ENCODE results near the gene CMIP. TPM values are rescaled to one million over a fixed set of nuclear protein-coding genes. Genes with fewer than 3 reads are reported as not detected.

CMIP gene
- polyA plus RNA-seq, 3 donors = 0.85 to 61.9 (median 0.93) TPM

GRCh38 chr16:81515281-81515680 is 70.7 kb downstream of the CMIP start:
- H3K27me3 Mint-ChIP-seq (ENCODE audit: low read depth in 3 of 3) = peaks cover 0 to 3% (median 2%) of the 10 kb centered on the region in 3 donors
- no peaks in the 10 kb centered on the region for H3K9me3 ChIP-seq (replicated peaks in 1 of 2; ENCODE audit: control insufficient read depth in 1 of 2, insufficient read depth in 1 of 2, low read length in 2 of 2)
- no peak overlapping the region for H3K4me2 ChIP-seq (replicated peaks; ENCODE audit: extremely low read depth, low read length, poor library complexity, severe bottlenecking)
- H3K9ac ChIP-seq (ENCODE audit: insufficient read depth, low read length, poor library complexity, severe bottlenecking) = no peak overlapping the region
- H3K27ac ChIP-seq (ENCODE audit: low read depth in 1 of 2, low read length in 2 of 2) = peak overlapping the region in 1 of 2 donors; percentile 53
- DNase-seq = no peak
- H3K4me3 Mint-ChIP-seq = no peak overlapping the region
- peaks cover 30 to 42% of the 10 kb centered on the region in 2 donors for H3K36me3 Mint-ChIP-seq
- no peaks in the 10 kb centered on the region for H3K27me3 ChIP-seq (ENCODE audit: control insufficient read depth in 2 of 2, insufficient read depth in 2 of 2, low read length in 2 of 2)
- H4K20me1 ChIP-seq (ENCODE audit: insufficient read depth, low read length) = peaks cover 99% of the 10 kb centered on the region
- H3K79me2 ChIP-seq (ENCODE audit: insufficient read depth, low read length) = peaks cover 98% of the 10 kb centered on the region
- WGBS (ENCODE audit: insufficient coverage) = 94% methylated on average over 11 of the region's 11 CpGs
- peaks cover 0 to 2% (median 0%) of the 10 kb centered on the region in 7 donors for H3K9me3 Mint-ChIP-seq
- TF ChIP-seq, protein P1, sequence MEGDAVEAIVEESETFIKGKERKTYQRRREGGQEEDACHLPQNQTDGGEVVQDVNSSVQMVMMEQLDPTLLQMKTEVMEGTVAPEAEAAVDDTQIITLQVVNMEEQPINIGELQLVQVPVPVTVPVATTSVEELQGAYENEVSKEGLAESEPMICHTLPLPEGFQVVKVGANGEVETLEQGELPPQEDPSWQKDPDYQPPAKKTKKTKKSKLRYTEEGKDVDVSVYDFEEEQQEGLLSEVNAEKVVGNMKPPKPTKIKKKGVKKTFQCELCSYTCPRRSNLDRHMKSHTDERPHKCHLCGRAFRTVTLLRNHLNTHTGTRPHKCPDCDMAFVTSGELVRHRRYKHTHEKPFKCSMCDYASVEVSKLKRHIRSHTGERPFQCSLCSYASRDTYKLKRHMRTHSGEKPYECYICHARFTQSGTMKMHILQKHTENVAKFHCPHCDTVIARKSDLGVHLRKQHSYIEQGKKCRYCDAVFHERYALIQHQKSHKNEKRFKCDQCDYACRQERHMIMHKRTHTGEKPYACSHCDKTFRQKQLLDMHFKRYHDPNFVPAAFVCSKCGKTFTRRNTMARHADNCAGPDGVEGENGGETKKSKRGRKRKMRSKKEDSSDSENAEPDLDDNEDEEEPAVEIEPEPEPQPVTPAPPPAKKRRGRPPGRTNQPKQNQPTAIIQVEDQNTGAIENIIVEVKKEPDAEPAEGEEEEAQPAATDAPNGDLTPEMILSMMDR (IDR thresholded peaks at IDR 0.05) = no peak
- H2AFZ ChIP-seq (ENCODE audit: insufficient read depth, low read depth, low read length, poor library complexity, severe bottlenecking) = no peak overlapping the region
- H3K27ac Mint-ChIP-seq = peak overlapping the region in 2 of 7 donors; percentile 42 to 70
- peaks cover 60% of the 10 kb centered on the region for H3K4me1 Mint-ChIP-seq
- H3K4me1 ChIP-seq (ENCODE audit: control insufficient read depth in 1 of 2, insufficient read depth in 2 of 2, low read length in 2 of 2) = peaks cover 35 to 49% of the 10 kb centered on the region in 2 donors
- H3K36me3 ChIP-seq (replicated peaks in 1 of 2; ENCODE audit: control insufficient read depth in 1 of 2, insufficient read depth in 2 of 2, low read length in 2 of 2) = peaks cover 20 to 38% of the 10 kb centered on the region in 2 donors
- H3K4me3 ChIP-seq (replicated peaks in 1 of 3; ENCODE audit: low read depth in 2 of 3, low read length in 3 of 3) = no peak overlapping the region
- intact Hi-C loops (cut with micrococcal nuclease) = no loop called here

DNA sequence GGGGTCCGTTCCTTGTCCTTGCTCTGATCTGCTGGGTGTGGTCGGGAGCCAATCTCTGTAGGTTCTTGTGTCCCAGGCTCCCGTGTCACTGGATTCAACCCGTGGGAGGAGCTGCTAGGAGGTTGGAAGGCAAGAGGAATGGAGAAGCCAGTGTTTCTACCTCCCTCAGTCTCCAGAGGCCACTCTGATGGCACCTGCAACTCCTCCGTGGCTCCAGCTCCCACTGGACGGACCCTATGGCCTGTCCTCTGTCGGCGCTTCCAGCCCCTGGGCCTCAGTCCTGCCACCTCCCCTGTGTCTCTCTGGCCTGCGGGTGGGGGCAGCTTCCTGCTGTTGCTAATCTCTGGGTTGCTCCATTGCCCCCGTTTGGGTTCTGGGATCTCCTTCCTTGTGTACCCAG is 71.1 kb downstream of the CMIP start:
- Histone ChIP-seq H3K9me3 (replicated peaks in 1 of 2; ENCODE audit: control insufficient read depth in 1 of 2, insufficient read depth in 1 of 2, low read length in 2 of 2) (no peaks in the 10 kb centered on the region), H2AFZ (ENCODE audit: insufficient read depth, low read depth, low read length, poor library complexity, severe bottlenecking) (no peak overlapping the region), H3K36me3 (replicated peaks in 1 of 2; ENCODE audit: control insufficient read depth in 1 of 2, insufficient read depth in 2 of 2, low read length in 2 of 2) (peaks cover 20 to 36% of the 10 kb centered on the region in 2 donors), H3K4me1 (ENCODE audit: control insufficient read depth in 1 of 2, insufficient read depth in 2 of 2, low read length in 2 of 2) (peaks cover 39 to 53% of the 10 kb centered on the region in 2 donors), H4K20me1 (ENCODE audit: insufficient read depth, low read length) (peaks cover 99% of the 10 kb centered on the region), H3K4me2 (replicated peaks; ENCODE audit: extremely low read depth, low read length, poor library complexity, severe bottlenecking) (no peak overlapping the region), H3K27me3 (ENCODE audit: control insufficient read depth in 2 of 2, insufficient read depth in 2 of 2, low read length in 2 of 2) (no peaks in the 10 kb centered on the region), H3K79me2 (ENCODE audit: insufficient read depth, low read length) (peaks cover 98% of the 10 kb centered on the region), H3K4me3 (replicated peaks in 1 of 3; ENCODE audit: low read depth in 2 of 3, low read length in 3 of 3) (no peak overlapping the region), H3K9ac (ENCODE audit: insufficient read depth, low read length, poor library complexity, severe bottlenecking) (no peak overlapping the region), H3K27ac (ENCODE audit: low read depth in 1 of 2, low read length in 2 of 2) (peak overlapping the region in 1 of 2 donors; percentile 53)
- no peak for DNase-seq
- Mint-ChIP-seq H3K9me3 (peaks cover 0 to 2% (median 0%) of the 10 kb centered on the region in 7 donors), H3K27me3 (ENCODE audit: low read depth in 3 of 3) (peaks cover 0 to 3% (median 2%) of the 10 kb centered on the region in 3 donors), H3K36me3 (peaks cover 28 to 37% of the 10 kb centered on the region in 2 donors), H3K27ac (peak overlapping the region in 4 of 7 donors; percentile 56 to 75 (median 61)), H3K4me3 (no peak overlapping the region), H3K4me1 (peaks cover 65% of the 10 kb centered on the region)
- TF ChIP-seq, protein P1 (IDR thresholded peaks at IDR 0.05) = no peak
- intact Hi-C loops (cut with micrococcal nuclease) = no loop called here
- 92% methylated on average over 10 of the region's 10 CpGs for WGBS (ENCODE audit: insufficient coverage)

Data from CD14-positive monocyte (primary cell).